Vagina (tissue), 2 donors: ENCODE results near the gene WDR45B.

Experiments
- CTCF ChIP-seq, 3 experiments: fragments of 450-650 bp in 2 of 3; fragments of 200-600 bp in 1 of 3; sonication (generic) in 1 of 3; IDR thresholded peaks; one replicate each; pipeline ENCODE4 v1.5.1; 2017 to 2019; ENCODE audit warnings: antibody characterized with exemption in 3 of 3, mild to moderate bottlenecking in 2 of 3, moderate library complexity in 2 of 3
- POLR2AphosphoS5 ChIP-seq, 2 donors: sonication (generic); formaldehyde crosslinking; IDR thresholded peaks; one replicate each; pipeline ENCODE4 v1.9.0; 2017; ENCODE audit warnings: antibody characterized with exemption in 2 of 2, mild to moderate bottlenecking in 2 of 2, low read depth in 1 of 2; ENCODE audit not compliant: insufficient read depth in 1 of 2

- TF ChIP-seq CTCF (IDR thresholded peaks at IDR 0.05) (no peak), POLR2AphosphoS5 (IDR thresholded peaks at IDR 0.05; ENCODE audit: insufficient read depth in 1 of 2, low read depth in 1 of 2) (no peak)
These were observed 6.2 kb downstream of the WDR45B start for GRCh38 chr17:82642022-82642421.
